ENCODE data around the gene SAP130. TPM values are rescaled to one million over a fixed set of nuclear protein-coding genes. Genes with fewer than 3 reads are reported as not detected.

The SAP130 gene
- total and polyA plus RNA-seq, 2 donors = 5.5 to 13.0 TPM

Small RNAs within 50 kb of the gene (small RNA-seq; reads per million reads assigned to genes)
- gene AC012306.1 (not detected), gene AC108059.3 (not detected), gene RF00019 (not detected)

Other genes starting within 250 kb of the SAP130 start
- 88.7 TPM for gene WDR33, start 216.9 kb downstream of the SAP130 start, total RNA-seq
- gene WDR33, start 216.9 kb downstream of the SAP130 start, polyA plus RNA-seq = 15.7 TPM
- 20.5 TPM for gene POLR2D, start 169.9 kb downstream of the SAP130 start, total RNA-seq
- gene POLR2D, start 169.9 kb downstream of the SAP130 start, polyA plus RNA-seq = 12.5 TPM
- 13.2 TPM for gene AMMECR1L, start 142.1 kb downstream of the SAP130 start, total RNA-seq
- 12.2 TPM for gene AMMECR1L, start 142.1 kb downstream of the SAP130 start, polyA plus RNA-seq
- gene UGGT1, start 63.1 kb upstream of the SAP130 start, total RNA-seq = 38.5 TPM
- 11.4 TPM for gene UGGT1, start 63.1 kb upstream of the SAP130 start, polyA plus RNA-seq

Measured in urinary bladder (tissue), 2 donors.